D721Med (cell line): ENCODE measurements around the gene POFUT1.
"Not testable (repeated sequence)": the region's sequence is repeated elsewhere in the genome, so short reads cannot be mapped to it uniquely, and the experiment has no call there.

Source experiments
- DNase-seq: peaks from one replicate; pipeline ENCODE4 v3.0.0; 2011; ENCODE audit warnings: low spot score; ENCODE audit not compliant: insufficient read length
- FAIRE-seq: peaks from 2 replicates; lab custom pipeline; 2011; peaks lifted over from hg19 to GRCh38; lab: Jason Lieb, UNC
- CTCF ChIP-seq: IDR thresholded peaks from 2 replicates; pipeline ENCODE4 v1.5.1; 2012; ENCODE audit warnings: mild to moderate bottlenecking, control low read depth; ENCODE audit not compliant: insufficient read depth; ENCODE audit errors: missing control alignments

Gene POFUT1

GRCh38 chr20:32271620-32272019 lies 63.9 kb downstream of the POFUT1 start:
- FAIRE-seq (no peak), DNase-seq (no peak)
- no peak for TF ChIP-seq CTCF

- TF ChIP-seq CTCF, result no peak
- FAIRE-seq, result no peak
- no peak for DNase-seq
Measured at GRCh38 chr20:32274359-32274758, 66.7 kb downstream of the POFUT1 start.

- not testable (repeated sequence) for FAIRE-seq
Measured at GRCh38 chr20:32275163-32275562, 67.5 kb downstream of the POFUT1 start.

GRCh38 chr20:32277361-32278198 lies 69.9 kb downstream of the POFUT1 start, which contains the start of gene KIF3B:
KIF3B (plus strand) TSS chr20:32277651; CDS start chr20:32309778, 32,127 bp downstream.
- no peak for FAIRE-seq

More at GRCh38 chr20:32275163-32275562, 67.5 kb downstream of the POFUT1 start:
- DNase-seq, result not testable (repeated sequence)

GRCh38 chr20:32278199-32278643 lies 70.5 kb downstream of the POFUT1 start:
- no peak for FAIRE-seq
- DNase-seq, result no peak
- TF ChIP-seq CTCF, result no peak

More at GRCh38 chr20:32277361-32278198, 69.9 kb downstream of the POFUT1 start, which contains the start of gene KIF3B:
- TF ChIP-seq CTCF, result no peak
- peak; percentile 97 for DNase-seq

- no peak for FAIRE-seq
- TF ChIP-seq CTCF, result no peak
- DNase-seq, result no peak
Measured at GRCh38 chr20:32281711-32282110, 74.0 kb downstream of the POFUT1 start.

GRCh38 chr20:32282461-32282860 lies 74.8 kb downstream of the POFUT1 start:
- DNase-seq (no peak), FAIRE-seq (no peak)
- TF ChIP-seq CTCF, result no peak
